GM21529 (cell line): ENCODE measurements around the gene LAGE3.
A peak's percentile ranks its signal among the peaks of the same experiment; 100 is the strongest.

Experiments
- ATAC-seq: cut with Tn5 transposase; IDR thresholded peaks from one replicate; pipeline ENCODE4 v1.9.1; 2021; ENCODE audit not compliant: unreplicated experiment

Gene LAGE3

GRCh38 chrX:154458954-154459778 is 19.9 kb downstream of the LAGE3 start:
- ATAC-seq, result no peak

DNA sequence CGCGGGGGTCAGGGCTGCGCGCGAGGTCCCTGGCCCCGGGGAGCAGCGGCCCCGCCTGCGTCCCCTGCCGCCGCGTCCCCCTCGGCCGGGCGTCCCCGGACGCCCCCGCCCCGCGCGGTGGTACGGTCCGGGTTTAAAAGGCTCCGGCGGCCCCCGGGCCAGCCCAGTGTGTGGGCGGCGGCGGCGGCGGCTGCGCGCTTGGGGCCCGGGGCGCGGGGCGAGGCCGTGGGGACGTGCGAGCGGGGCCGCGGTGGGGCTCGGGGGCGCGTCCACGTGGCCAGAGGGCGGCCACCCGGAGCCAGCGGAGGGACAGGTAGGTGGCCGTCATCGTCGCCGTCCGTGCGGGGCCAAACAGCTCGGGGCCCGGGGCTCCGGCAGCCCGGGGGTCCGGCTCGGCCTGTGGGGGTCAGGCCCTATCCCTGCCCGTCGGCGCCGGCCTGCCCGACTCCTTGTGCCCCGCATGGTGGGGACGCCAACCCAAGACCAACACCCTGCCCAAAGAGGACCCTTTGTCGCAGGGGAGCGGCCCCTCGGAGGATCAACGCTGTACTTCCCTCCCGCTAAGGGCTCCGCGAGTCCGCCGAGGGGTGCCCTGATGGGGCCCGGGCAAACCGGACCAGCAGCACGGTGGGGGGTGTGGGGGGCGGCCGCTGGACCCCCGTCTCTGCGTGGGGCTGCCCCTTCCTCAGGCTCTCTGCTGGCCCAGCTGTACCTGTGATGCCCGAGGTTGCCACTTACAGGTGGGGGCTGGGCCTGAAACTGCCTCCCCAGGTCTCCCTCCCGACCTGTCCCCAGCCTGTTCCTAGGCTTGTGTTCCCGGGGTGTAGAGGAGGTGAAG is 20.7 kb downstream of the LAGE3 start, which contains the start of gene PLXNA3:
Gene PLXNA3 (plus strand): TSS at position 166 of the 838 bp plus-strand sequence. CDS start 1,903 bp downstream, outside the sequence.
- peak; percentile 56 for ATAC-seq

DNA sequence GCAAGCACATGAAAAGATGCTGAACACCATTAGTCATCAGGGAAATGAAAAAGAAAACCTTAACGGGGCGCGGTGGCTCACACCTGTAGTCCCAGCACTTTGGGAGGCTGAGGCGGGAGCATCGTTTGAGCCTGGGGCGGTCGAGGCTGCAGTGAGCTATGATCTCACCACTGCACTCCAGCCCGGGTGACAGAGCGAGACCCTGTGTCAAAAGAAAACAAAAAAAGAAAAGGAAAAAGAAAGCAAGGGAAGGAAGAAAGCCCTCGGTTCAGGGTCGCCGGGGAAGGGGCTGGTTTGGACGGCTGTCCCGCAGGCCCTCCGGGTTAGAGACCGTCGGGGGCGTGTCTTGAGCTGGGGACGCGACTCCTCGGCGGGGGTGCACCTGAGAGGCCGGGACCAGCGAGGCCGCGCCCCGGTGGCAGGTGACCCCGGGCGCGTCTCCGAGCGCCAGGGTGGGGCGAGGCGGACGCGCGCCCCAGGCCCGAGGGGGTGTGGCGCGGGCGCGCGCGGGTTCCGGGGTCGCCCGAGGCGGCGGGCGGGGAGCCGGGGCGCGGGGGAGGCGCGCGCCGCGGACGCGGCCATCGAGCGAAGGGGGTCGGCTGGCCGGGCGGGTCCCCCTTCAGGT is 21.5 kb downstream of the LAGE3 start:
- ATAC-seq, result peak; percentile 54

DNA sequence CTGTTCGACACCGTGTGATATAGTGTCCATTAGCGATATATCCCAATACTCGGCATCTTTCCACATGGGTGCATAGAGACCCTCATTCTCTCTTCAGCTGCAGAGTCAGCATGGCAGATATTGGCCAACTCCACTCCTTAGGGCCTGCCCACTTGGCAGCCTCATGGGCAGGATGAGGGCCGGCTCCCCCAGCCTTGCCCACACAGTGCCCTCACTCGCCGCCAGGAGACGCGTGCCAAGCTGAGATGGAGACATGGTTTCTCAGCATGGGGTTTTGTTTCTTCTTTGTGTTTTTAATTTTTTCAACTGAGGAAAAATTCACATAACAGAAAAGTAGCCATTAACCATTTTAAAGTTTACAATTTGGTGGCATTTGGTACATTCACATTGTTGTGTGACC is 26.3 kb downstream of the LAGE3 start:
- no peak for ATAC-seq

DNA sequence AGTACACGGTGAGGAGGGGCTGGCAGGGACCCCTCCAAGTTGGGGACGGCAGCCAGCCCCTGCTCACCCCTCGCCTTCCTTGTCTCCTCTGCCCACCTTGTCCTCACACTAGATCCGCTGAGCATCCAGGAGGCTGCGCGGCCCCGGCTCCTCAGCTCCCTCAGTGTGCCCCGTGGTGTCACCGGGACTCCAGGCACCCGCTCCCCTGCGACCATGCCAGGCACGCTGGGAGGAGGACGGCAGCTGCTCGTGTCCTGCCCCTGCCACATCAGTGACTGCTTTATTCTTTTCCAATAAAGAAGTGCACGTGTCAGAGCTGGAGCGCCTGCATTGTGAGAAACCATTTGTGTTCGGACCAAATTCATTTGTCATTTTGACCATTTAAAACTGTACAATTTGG is 28.8 kb downstream of the LAGE3 start:
- no peak for ATAC-seq

- ATAC-seq, result no peak
Measured at GRCh38 chrX:154449618-154450017, 29.5 kb downstream of the LAGE3 start.

DNA sequence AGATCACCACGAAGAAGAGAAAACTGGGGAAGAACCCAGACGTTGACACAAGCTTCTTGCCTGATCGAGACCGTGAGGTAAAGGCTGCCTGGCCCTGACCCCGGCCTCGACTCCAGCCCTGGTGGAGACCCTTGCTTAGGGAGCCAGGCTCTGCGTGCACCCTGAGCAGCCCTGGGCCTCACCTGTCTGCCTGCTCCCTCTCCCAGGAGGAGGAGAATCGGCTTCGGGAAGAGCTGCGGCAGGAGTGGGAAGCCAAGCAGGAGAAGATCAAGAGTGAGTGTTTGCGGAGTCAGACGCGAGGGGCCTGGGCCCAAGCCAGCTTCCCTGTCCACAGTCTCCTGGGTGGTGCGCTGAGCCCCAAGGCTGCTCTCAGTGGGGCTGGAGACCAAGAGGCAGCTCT is 30.6 kb downstream of the LAGE3 start:
- no peak for ATAC-seq

GRCh38 chrX:154446430-154446829 is 32.7 kb downstream of the LAGE3 start:
- ATAC-seq, result no peak

GRCh38 chrX:154445776-154446175 is 33.3 kb downstream of the LAGE3 start:
- no peak for ATAC-seq

DNA sequence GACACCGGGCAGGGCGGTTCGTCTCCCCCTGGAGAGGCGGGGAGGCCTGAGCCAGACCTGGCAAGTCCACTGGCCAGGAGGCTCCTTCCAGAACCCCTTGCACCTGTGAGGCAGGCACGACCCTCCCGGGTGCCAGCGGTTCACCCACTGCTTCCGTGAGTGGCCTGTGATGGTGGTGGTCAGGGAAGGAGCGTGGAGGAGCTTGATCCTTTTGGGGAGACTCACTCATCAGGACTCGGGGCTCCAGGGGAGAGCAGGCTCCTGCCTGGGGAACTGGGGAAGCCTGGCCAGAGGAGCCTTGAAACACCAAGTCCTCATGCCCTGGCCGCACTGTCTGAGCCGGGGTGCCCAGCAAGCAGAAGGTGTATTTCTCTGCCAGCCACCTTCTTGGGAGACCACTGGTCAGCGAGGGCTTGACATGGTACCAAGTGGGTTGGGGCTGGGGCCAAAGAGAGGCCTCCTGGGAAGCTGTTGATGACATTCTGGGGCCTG is 34.3 kb downstream of the LAGE3 start:
- no peak for ATAC-seq

DNA sequence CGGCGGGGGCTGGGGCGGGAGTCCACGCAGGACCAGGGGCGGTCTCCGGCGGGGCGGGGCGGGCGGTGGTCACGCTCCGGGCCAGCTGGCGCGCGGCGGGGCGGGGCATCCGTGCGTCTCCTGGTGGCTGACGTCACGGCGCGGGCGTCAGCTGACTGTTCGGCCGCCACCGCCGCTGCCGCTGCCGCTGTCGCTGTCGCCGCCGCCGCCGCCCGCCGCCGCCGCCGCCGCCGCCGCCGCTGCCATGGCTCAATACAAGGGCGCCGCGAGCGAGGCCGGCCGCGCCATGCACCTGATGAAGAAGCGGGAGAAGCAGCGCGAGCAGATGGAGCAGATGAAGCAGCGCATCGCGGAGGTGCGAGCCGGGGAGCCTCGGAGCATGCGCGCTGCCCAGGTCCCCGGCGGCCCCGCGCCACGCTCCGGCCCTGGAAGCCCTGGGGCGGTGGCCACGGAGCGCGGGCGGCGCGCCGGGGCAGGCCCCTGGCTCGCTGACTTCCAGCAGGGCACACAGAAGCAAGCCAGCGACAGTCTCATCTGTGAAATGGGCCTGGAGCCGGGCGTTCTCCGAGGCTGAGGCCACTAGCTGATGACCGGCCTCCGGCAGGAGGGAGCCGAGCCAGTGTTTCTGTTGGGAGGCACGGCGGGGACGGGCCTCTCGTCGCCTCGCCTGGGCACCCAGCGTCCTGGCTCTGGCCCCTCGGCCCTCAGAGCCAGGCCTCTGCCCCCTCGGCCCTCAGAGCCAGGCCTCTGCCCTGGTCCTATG is 34.9 kb downstream of the LAGE3 start, which contains the start of gene FAM50A:
Gene FAM50A (plus strand): TSS at position 150 of the 763 bp plus-strand sequence. CDS start 95 bp downstream, at position 245.
- peak; percentile 71 for ATAC-seq

GRCh38 chrX:154443479-154443910 is 35.6 kb downstream of the LAGE3 start:
- ATAC-seq, result no peak

DNA sequence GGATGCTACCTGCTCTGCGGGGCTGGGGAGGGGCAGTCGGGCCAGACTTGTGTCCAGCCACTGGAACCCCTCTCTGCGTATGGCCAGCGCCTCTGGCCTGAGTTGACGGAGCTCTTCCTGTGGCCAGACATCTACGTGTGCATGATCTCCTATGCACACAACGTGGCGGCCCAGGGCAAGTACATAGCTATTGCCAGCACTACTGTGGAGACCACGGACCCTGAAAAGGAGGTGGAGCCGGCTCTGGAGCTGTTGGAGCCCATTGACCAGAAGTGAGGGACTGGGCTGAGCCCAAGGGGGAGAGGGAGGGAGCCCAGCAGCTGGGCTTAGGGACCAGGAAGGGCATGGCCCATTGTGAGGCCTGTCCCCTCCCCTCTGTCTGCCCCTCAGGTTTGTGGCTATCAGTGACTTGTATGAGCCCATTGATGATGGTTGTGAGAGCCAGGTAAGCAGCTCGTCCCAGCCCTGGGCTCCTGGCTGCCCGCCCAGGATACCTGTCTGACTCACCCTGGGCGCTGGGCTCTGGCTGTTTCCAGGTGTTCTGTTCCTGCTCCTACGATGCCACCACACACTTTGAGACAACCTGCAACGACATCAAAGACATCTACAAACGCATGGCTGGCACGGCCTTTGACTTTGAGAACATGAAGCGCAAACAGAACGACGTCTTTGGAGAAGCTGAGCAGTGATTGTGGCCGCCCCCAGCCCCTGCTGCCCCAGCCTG is 36.9 kb downstream of the LAGE3 start:
- ATAC-seq, result no peak

- no peak for ATAC-seq
Measured at GRCh38 chrX:154441564-154441963, 37.5 kb downstream of the LAGE3 start.

DNA sequence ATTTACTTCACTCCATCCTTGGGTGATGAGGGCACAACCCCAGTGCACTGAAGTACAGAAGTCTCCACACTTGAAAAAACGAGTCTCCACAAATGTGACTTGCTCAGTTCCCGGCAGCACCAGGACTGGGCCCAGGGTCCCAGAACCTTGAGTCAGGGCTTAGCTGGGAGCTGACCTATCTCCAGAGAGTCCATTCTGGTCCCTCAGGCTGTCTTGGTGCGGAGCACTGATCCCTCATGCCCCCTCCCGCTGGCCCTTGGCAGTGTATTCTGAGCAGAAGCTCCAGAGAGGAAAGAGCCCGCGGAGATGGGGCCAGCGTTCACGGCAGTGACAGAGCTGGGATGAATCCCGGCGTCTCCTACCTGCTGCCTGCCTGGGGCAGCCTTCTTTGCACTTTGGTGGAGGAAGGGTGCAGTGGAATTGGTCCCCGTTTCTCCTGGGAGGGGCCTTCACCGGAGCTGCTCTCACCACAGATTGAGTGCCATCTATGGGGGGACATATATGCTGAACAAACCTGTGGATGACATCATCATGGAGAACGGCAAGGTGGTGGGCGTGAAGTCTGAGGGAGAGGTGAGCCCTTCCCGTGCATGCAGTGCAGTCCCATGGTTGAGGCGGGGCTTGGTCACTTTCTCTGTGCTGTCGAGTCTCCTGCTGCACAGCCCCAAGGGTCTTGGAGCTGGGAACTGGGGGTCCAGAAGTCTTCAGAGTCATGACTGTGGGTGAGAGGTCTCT is 38.3 kb downstream of the LAGE3 start:
- no peak for ATAC-seq

DNA sequence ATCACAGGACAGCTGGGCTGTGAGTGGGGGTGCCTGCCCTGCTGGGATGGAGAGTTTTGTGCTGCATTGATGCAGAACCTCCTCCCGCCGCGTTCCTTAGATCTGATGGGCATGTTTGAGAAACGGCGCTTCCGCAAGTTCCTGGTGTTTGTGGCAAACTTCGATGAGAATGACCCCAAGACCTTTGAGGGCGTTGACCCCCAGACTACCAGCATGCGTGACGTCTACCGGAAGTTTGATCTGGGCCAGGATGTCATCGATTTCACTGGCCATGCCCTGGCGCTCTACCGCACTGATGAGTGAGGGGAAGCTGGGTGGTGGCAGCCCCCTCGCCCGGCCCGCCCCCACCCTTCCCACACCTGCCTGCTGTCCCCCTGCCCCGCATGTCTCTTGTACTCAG is 39.2 kb downstream of the LAGE3 start:
- ATAC-seq, result no peak

GRCh38 chrX:154437971-154438893 is 40.8 kb downstream of the LAGE3 start:
- no peak for ATAC-seq
